Nephron progenitor cell (in vitro differentiated cells): ENCODE measurements around the gene TRIM32.

ENCODE experiments used
- DNase-seq: peaks from one replicate; pipeline ENCODE4 v3.0.0; 2021
- H3K27ac Mint-ChIP-seq: 2 replicates; pipeline ENCODE4 v1.8.0; 2021; ENCODE audit warnings: mild to moderate bottlenecking, moderate library complexity, mixed read lengths
- H3K27me3 Mint-ChIP-seq: 2 replicates; pipeline ENCODE4 v1.8.0; 2021; ENCODE audit warnings: mild to moderate bottlenecking, low read depth, mixed read lengths; ENCODE audit not compliant: poor library complexity
- H3K36me3 Mint-ChIP-seq: 2 replicates; pipeline ENCODE4 v1.8.0; 2021; ENCODE audit warnings: low read depth, mixed read lengths
- H3K4me1 Mint-ChIP-seq: 2 replicates; pipeline ENCODE4 v1.8.0; 2021; ENCODE audit warnings: mixed read lengths
- H3K4me3 Mint-ChIP-seq: 2 replicates; pipeline ENCODE4 v1.8.0; 2021; ENCODE audit warnings: mild to moderate bottlenecking, moderate library complexity, mixed read lengths
- H3K9me3 Mint-ChIP-seq: 2 replicates; pipeline ENCODE4 v1.8.0; 2021; ENCODE audit warnings: mild to moderate bottlenecking, moderate library complexity, mixed read lengths
- TF ChIP-seq, protein P1 (sequence below): fragments of 200-600 bp; sonication (generic); IDR thresholded peaks from 2 replicates; pipeline ENCODE4 v1.5.0; 2021; ENCODE audit warnings: antibody characterized with exemption

TRIM32 gene

GRCh38 chr9:116646661-116647514, 40.2 kb upstream of the TRIM32 start:
- Mint-ChIP-seq H3K27me3 (no peaks in the 10 kb centered on the region), H3K9me3 (no peaks in the 10 kb centered on the region), H3K27ac (no peak overlapping the region), H3K4me1 (peaks cover 6% of the 10 kb centered on the region), H3K4me3 (no peak overlapping the region), H3K36me3 (peaks cover 7% of the 10 kb centered on the region)
- no peak for DNase-seq
- TF ChIP-seq, protein P1, sequence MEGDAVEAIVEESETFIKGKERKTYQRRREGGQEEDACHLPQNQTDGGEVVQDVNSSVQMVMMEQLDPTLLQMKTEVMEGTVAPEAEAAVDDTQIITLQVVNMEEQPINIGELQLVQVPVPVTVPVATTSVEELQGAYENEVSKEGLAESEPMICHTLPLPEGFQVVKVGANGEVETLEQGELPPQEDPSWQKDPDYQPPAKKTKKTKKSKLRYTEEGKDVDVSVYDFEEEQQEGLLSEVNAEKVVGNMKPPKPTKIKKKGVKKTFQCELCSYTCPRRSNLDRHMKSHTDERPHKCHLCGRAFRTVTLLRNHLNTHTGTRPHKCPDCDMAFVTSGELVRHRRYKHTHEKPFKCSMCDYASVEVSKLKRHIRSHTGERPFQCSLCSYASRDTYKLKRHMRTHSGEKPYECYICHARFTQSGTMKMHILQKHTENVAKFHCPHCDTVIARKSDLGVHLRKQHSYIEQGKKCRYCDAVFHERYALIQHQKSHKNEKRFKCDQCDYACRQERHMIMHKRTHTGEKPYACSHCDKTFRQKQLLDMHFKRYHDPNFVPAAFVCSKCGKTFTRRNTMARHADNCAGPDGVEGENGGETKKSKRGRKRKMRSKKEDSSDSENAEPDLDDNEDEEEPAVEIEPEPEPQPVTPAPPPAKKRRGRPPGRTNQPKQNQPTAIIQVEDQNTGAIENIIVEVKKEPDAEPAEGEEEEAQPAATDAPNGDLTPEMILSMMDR, result peak; percentile 55

DNA sequence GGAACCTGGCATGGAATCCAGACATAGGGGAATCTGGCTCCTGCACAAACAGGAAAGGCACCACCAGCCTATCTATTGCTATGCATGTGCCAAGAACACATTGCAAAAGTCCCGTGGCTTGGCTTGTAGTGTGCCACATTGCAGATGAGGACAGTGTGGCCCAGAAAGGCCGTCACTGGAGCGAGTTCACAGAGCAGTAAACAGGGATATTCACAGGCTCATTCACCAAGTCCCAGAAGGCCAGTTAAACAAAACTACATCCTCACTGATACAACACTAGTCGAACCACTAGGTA, 39.6 kb upstream of the TRIM32 start:
- TF ChIP-seq, protein P1, result no peak
- no peak for DNase-seq
- Mint-ChIP-seq H3K9me3 (no peaks in the 10 kb centered on the region), H3K27me3 (no peaks in the 10 kb centered on the region), H3K4me1 (peaks cover 6% of the 10 kb centered on the region), H3K4me3 (no peak overlapping the region), H3K27ac (no peak overlapping the region), H3K36me3 (peaks cover 7% of the 10 kb centered on the region)

- Mint-ChIP-seq H3K9me3 (no peaks in the 10 kb centered on the region), H3K27me3 (no peaks in the 10 kb centered on the region), H3K36me3 (peaks cover 7% of the 10 kb centered on the region), H3K27ac (no peak overlapping the region), H3K4me3 (no peak overlapping the region), H3K4me1 (peaks cover 6% of the 10 kb centered on the region)
- no peak for DNase-seq
- TF ChIP-seq, protein P1, result no peak
Observed at GRCh38 chr9:116653348-116654058, 33.6 kb upstream of the TRIM32 start.

- no peak overlapping the region for H3K27ac Mint-ChIP-seq
- H3K4me1 Mint-ChIP-seq, result peaks cover 6% of the 10 kb centered on the region
- H3K9me3 Mint-ChIP-seq, result no peaks in the 10 kb centered on the region
- no peaks in the 10 kb centered on the region for H3K27me3 Mint-ChIP-seq
- peaks cover 7% of the 10 kb centered on the region for H3K36me3 Mint-ChIP-seq
- no peak for DNase-seq
- H3K4me3 Mint-ChIP-seq, result no peak overlapping the region
- TF ChIP-seq, protein P1, result no peak
Observed at GRCh38 chr9:116654059-116654355, 33.1 kb upstream of the TRIM32 start.

DNA sequence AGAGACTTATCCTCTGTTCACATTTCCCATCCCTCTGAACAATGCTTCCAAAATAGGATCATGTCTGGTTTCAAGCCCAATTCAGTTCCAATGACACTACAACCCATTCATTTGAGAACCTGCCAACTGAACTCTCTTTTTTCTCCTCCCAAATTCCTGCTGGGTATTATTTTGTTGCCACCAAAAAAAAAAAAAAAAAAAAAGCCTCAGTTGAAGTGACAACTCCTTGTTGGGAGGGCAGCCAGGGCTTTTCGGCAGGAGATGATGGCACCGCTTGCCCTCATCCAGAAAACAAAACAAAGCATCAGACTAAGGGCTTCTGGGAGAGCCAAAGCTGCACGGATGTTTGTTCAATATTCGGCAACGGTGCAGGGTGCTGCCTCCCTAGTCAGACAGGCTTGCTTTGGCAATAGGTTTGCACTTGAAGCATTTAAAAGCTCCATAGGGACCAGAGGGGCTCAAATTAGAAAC, 30.6 kb upstream of the TRIM32 start:
- Mint-ChIP-seq H3K9me3 (no peaks in the 10 kb centered on the region), H3K27me3 (peaks cover 3% of the 10 kb centered on the region), H3K27ac (no peak overlapping the region), H3K36me3 (no peaks in the 10 kb centered on the region), H3K4me1 (peaks cover 6% of the 10 kb centered on the region), H3K4me3 (no peak overlapping the region)
- TF ChIP-seq, protein P1, result no peak
- DNase-seq, result no peak
